Middle frontal gyrus (tissue), 1 donor: ENCODE data around the gene ETV4.
"Not testable (repeated sequence)": the region's sequence is repeated elsewhere in the genome, so short reads cannot be mapped to it uniquely, and the experiment has no call there.

Source experiments
- DNase-seq: peaks from one replicate; pipeline ENCODE4 v3.0.0-alpha.2; 2015; ENCODE audit warnings: low spot score; ENCODE audit errors: extremely low spot score

Gene ETV4

DNA sequence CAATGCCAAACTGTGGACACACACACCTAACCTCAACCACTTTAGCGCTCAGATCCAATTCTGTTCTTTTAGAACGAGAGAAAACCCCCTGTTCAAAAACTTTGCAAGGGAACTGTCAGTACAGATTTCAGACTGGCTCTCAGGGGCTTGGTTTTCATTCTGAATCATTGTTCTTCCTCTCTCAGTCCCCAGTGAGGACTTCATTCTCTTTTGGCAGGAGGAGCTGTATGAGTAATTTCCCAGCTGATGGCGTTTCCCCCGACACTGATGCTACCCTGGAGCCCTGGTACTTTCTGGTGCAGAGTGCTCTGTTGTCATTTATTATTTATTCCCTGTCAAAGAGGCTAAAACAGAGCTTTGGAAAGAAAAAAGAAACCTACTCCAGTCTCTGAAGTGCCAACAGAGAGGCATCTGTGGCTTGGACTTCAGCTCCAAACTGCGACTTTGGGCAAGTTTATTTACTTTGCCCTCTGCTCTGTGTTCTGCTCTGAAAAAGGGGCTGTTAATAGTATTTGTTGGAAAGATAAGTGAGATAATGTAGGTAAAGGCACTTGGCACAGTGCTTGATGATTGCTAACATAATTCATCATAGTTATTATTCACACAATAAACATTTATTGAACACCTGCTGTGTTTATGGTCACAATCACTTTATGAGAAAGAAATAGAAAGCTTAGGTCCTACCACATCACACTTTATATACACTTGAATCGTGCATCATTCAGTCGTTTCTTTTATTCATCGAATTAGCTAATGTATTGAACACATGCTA, 28.3 kb downstream of the ETV4 start:
- DNase-seq: no peak

- no peak for DNase-seq
These were observed 29.0 kb downstream of the ETV4 start for GRCh38 chr17:43517161-43517560.

DNA sequence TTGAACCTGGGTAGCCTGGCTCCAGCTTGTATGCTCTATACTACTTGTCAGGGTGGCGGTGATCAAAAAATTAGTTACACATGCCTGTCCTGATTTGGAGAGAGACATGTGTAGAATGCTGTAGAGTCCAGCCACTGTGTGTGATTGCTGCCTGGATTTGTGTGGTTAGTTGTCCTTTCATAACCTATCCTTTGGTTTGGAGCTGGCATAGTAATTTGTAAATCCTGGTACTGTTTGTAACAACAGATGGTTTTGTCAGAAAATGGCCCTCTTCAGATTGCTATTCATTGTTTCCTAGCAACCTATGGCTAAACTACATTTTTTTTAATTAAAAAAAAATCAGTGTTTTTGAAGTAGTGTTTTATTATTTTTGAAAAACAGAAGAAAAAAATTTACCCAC, 30.5 kb downstream of the ETV4 start:
- no peak for DNase-seq

GRCh38 chr17:43511199-43511598, 34.9 kb downstream of the ETV4 start:
- DNase-seq: not testable (repeated sequence)

- DNase-seq: not testable (repeated sequence)
These were observed 36.7 kb downstream of the ETV4 start for GRCh38 chr17:43509440-43509839.

GRCh38 chr17:43490621-43491020, 55.5 kb downstream of the ETV4 start:
- no peak for DNase-seq

DNA sequence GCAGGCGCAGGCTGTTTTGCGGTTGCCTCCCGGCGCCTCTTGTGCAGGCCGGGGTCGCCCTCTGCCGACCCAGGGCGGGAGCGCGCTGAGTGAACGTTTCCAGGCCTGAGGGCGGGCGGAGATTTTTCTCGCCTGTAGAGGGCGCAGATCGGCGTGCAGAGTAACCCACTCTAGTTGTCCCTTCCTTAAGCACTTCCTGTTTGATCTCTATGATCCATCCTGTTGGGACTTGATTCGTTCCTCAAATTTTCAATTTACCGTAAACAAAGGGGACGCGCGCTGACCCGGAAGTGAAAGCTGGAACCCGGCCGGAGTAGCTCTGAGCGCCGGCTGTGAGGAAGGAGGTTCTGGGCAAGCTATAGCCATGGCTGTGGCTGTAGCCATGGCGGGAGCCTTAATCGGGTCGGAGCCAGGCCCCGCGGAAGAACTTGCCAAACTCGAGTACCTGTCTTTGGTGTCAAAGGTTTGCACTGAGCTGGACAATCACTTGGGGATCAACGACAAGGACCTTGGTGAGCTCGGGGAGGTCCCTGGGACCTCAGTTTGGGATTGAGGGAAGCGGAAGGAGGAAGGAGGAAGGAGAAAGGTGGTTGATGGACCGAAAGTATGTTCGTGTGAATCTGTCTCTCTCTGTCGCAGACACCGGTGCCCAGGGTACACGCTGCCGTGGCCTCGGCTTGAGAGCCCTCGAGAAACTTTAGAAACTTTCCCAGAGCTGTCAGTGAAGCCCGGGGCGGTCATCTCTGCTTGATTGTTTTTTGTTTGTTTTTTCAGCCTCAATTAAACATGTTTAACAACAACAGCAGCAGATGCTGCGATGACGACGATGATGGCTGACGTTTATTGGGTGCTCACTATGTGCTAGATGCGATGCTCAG, 62.2 kb downstream of the ETV4 start, which contains the start of gene DHX8:
DHX8 (plus strand) TSS at position 302 of the 878 bp plus-strand sequence; CDS start at position 365, 63 bp downstream.
- DNase-seq: peak; percentile 98

DNA sequence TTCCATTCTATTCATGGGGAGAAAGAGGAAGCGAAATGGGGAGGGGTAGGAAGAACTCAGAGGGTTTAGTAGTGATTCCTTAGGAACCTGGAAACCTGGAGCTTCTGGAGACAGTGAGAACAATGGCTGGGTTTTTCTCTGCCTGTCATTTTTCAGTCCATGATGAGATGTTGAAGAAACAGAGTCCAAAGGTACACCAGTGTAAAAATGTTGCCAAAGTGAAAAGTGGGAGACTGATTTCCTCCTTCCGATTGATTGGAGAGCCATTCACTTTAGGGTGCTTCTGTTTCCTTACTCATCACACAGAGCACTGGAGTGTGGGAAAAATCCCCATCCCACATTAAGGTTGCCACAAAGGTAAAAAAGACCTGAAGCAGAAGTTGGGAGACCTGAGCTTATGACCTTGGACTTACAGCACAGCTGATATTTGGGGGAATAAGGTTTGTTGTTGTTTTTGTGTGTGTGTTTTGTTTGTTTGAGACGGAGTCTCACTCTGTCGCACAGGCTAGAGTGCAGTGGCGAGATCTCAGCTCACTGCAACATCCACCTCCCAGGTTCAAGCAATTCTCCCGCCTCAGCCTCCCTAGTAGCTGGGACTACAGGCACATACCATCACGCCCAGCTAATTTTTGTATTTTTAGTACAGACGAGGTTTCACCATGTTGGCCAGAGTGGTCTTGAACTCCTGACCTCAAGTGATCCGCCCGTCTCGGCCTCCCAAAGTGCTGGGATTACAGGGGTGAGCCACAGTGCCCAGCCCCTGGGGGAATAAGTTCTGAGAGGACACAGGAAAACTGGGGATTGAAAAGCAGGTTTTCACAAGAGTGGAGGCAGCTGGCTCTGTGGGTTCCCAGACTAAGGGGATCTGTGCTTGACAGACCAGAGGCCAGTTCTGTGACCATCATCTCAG, 63.8 kb downstream of the ETV4 start:
- DNase-seq: no peak

- no peak for DNase-seq
These were observed 66.2 kb downstream of the ETV4 start for GRCh38 chr17:43479948-43480347.
